Hematopoietic multipotent progenitor cell treated with erythropoietin and hydrocortisone succinate and interleukin-3 and kit ligand, for 8 days (in vitro differentiated cells): ENCODE results near the gene PDP2.

ENCODE experiments used
- DNase-seq: peaks from one replicate; pipeline ENCODE4 v3.0.0-alpha.2; 2015

PDP2 gene

GRCh38 chr16:66904846-66905632 lies 24.7 kb downstream of the PDP2 start:
- DNase-seq = no peak

DNA sequence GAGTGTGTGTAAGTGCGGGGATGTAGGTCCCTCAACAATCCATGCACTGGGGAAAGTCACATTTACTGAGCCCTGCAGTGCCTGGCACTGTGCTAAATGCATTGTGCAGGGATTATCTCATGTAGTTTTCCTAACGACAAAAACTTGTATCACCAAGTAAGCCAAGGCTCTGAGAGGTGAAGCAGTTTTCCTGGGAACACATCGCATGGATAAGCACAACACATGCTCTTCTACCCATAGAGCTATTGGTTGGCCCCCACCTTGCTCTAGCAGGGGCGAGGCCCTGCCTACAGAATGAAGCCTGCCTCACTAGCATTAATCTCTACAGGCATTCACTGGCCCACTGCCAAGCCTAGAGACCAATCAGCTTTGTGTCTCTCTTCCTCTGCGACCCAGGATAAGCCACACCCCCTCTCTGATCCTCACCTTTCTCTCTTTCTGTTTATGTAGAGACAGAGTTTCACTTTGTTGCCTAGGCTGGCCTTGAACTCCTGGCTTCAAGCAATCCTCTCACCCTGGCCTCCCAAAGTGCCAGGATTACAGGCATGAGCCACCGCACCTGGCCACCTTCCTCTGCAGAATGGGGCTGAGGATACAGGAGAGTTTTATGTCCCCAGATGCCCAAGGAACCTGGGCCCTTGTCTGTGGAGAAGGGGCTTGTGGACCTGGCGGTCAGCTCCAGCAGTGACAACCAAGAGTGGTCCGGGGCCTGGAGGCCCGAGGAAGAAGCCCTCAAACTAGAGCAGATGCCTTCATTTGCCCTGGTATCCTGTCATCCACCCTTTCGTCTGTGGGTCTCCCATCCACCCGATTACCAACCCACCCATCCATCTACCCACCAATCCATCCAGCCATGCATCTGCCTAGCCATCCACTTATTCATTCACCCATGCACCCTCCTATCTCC lies 25.6 kb downstream of the PDP2 start:
- DNase-seq = peak; percentile 97

- no peak for DNase-seq
These were observed 26.9 kb downstream of the PDP2 start for GRCh38 chr16:66906916-66907836.

DNA sequence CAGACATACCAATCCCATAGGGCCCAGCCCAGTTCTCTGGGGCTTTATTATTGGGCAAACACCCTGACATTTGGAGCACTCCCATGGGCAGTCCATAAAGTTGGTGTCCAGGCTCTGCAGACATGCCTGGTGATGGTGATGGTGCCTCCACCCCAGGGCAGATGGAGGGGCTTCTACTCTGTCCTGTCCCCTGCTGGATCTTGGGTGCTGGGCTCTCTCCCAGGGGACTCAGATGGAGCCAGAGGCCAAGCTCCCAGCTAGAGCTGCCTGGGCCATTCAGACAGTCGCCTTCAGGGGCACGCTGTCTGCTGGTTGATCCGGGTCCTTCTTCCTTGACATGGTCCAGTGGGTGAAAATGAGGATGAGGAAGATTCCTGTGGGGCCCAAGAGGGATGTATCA lies 27.8 kb downstream of the PDP2 start:
- DNase-seq = no peak

DNA sequence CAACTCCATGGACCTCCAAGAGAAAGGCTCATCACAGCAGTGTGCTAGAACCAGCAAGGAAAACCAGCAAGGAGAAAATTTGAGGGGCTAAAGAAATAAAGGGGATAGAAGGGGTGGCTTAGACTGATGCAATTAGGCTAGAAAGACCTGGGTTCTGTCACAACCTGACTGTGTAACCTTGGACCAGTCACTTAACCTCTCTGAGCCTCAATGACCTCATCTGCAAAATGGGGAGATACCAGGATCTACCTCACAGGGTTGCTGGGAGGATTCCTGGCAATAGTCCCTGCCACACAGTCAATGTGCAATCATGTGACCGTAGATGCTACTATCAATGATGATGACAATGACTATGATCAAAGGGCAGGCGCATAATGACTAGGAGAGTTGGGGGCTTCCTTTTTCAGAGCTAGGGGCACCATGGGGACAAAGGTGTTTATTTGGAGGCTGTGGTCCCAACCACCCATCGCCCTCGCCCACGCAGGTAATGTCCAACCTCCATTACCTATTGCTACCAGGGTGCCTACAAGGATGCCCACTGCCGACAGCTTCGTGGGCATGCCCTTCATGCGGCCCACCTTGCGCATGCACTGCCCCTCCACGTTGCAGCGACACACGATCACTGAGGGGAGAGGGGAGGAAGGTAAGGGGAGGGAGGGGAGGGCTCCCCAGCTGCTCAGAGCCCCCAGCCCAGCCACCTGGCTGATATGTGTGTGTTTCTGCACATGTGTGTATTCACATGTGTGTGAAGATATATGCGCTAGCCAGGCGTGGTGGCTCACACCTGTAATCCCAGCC lies 28.6 kb downstream of the PDP2 start:
- no peak for DNase-seq

GRCh38 chr16:66910175-66910940 lies 30.0 kb downstream of the PDP2 start:
- DNase-seq = no peak

DNA sequence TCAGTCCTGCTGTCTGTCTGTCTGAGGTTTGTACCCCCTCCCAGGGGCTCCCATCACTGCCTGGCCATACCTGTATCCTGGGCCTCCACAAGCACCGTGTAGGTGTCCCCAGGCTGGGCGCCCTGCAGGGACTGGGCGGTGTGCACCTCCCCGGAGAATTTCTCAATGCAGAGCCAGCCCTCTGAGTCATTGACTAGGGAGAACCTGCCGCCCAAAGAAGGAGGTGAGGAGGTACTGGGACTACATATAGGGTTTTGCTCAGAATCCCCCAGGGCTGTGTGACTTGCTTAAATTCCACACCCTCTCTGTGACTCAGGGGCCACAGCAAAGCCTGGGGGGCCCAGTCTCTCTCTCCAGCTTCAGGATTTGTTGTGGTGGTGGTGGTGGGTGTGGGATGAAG lies 30.8 kb downstream of the PDP2 start:
- DNase-seq = no peak

GRCh38 chr16:66911801-66912200 lies 31.5 kb downstream of the PDP2 start:
- no peak for DNase-seq

- no peak for DNase-seq
These were observed 32.8 kb downstream of the PDP2 start for GRCh38 chr16:66913081-66913480.

DNA sequence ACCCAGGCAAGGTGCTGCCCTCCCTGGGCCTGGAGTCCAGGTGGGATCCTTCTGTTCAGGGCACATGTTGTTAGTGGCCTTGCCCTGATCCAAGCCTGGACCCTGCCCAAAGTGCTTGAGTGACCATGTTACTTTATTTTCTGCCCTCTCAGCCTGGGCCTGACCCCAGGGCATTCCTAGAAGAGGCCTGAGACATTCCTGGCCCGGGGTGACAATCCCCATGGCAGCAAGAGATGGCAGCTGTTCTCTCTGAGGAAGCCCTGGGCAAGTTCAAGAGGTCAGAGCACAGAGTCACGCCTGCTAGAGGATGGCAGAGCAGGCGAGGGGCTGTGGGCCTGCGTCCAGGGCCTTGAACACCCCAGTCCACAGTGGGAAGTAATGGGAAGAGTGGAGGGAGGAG lies 33.4 kb downstream of the PDP2 start:
- DNase-seq = no peak

DNA sequence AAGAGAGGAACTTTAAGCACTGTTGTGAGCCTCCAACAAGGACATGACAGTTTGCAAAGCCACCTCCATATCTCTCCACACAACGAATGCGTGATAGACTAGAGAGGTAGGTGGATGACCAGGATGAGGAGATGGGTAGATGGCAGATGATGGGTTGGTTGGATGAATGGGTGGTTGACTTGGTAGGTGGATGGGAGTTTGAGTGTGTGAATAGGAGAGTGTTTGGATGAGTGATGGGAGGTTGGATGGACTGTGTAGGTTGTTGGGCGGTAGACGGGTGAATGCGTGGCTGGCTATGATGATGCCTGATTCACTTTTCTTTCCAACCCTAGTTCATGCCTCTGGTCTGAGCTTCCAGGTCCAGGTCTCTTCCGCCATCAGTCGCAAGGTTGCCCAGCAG lies 34.2 kb downstream of the PDP2 start:
- DNase-seq = no peak

- DNase-seq = no peak
These were observed 34.7 kb downstream of the PDP2 start for GRCh38 chr16:66915041-66915440.

- no peak for DNase-seq
These were observed 36.2 kb downstream of the PDP2 start for GRCh38 chr16:66916518-66916917.

- no peak for DNase-seq
These were observed 37.4 kb downstream of the PDP2 start for GRCh38 chr16:66917741-66918140.

DNA sequence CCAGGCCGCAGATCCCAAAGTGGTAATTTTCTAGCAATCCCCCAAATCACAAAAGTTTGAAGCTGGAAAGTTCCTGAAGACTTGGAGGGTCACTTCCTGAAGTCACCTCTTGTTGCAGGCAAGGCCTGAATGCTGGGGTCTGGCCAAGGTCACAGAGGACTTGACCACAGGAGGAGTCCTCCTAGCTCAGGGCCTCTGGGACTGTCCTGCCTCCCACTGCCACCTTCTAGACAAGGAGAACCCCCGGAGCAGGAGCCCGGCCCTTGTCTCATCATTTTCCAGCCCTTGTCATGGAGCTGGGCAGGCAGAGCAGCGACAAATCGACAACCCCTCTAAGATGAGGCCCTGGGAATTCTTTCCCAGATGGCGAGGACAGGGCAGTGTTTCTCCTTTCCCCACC lies 38.0 kb downstream of the PDP2 start:
- DNase-seq = no peak

- no peak for DNase-seq
These were observed 38.7 kb downstream of the PDP2 start, which contains the start of gene CDH16 for GRCh38 chr16:66918803-66919568. TSS of gene CDH16 (minus strand) at chr16:66918885. CDS start at chr16:66918065, 820 bp downstream.

DNA sequence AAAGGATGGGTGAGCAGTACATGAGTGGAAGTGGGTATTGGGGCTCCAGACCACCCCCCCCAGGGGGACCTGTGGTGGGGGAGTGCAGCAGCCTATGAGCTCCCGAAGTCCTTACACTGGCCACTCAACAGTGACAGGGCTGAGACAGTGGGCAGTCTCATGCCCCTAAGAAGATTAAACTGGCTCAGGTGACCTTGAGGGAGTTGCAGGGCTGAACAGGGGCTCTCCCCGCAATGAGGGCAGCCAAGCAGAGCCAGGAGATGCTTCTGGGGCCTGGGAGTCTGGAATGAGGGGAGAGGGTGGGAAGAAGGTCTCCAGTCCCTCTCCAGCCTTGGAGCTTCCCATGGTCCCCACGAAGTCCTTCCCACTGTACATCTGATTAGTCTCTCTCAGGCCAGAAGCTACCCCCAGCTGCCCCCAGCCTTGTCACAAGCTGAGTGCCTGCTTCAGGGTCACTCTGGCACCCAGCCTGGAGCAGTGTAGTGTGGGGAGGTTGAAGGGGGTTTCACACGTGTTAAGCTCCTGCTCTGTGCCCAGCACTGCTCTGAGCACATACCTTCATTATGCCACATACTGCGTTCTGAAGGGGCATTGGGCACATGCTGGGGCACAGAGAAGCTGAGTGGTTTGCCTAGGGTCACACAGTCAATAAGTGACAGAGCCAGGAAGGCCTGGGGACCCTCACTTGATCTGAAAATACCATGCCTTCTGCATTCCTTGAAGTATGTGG lies 39.4 kb downstream of the PDP2 start:
- DNase-seq = no peak

DNA sequence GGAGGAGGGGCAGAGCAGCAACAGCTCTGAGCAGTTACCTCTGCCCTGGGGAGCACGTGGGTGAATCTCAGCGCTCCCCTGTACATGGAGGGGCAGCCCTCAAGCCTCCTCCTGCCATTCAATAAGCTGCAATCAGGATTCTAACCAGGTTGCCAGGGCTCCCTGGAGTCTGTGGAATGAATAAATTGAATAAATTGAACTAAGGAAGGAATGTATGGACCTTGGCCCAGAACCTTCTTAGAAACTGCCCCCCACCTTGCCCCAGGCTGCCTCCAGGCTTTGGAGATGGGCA lies 39.9 kb downstream of the PDP2 start:
- DNase-seq = no peak

GRCh38 chr16:66920924-66921680 lies 40.8 kb downstream of the PDP2 start:
- DNase-seq = no peak
